Mesenchymal stem cell (in vitro differentiated cells and primary cell): ENCODE measurements around the gene HLA-DPA1.
A peak's percentile ranks its signal among the peaks of the same experiment; 100 is the strongest.

Source experiments
- DNase-seq: peaks from one replicate; pipeline ENCODE4 v3.0.0-alpha.2; 2013
- H2AFZ ChIP-seq: one replicate; pipeline ENCODE4 v1.6.1; 2013; ENCODE audit warnings: low read depth, mild to moderate bottlenecking, control low read depth, inconsistent platforms, low read length, moderate library complexity
- H2AK5ac ChIP-seq: 2 replicates; pipeline ENCODE4 v1.6.1; 2013; ENCODE audit warnings: low read length, moderate library complexity, mild to moderate bottlenecking, inconsistent platforms; ENCODE audit not compliant: severe bottlenecking
- H2BK120ac ChIP-seq: one replicate; pipeline ENCODE4 v1.6.1; 2013; ENCODE audit warnings: low read depth, mild to moderate bottlenecking, inconsistent platforms, low read length, moderate library complexity
- H2BK12ac ChIP-seq, 2 experiments: one replicate each; pipeline ENCODE4 v1.6.1; 2013; ENCODE audit warnings: inconsistent platforms in 2 of 2, low read length in 2 of 2, mild to moderate bottlenecking in 2 of 2, moderate library complexity in 2 of 2, control low read depth in 1 of 2
- H2BK15ac ChIP-seq: one replicate; pipeline ENCODE4 v1.6.1; 2013; ENCODE audit warnings: mild to moderate bottlenecking, low read depth, inconsistent platforms; ENCODE audit not compliant: poor library complexity, severe bottlenecking
- H2BK5ac ChIP-seq: 2 replicates; pipeline ENCODE4 v1.6.1; 2013; ENCODE audit warnings: low read depth, mild to moderate bottlenecking, low read length, control low read depth, inconsistent platforms; ENCODE audit not compliant: poor library complexity, severe bottlenecking
- H3K14ac ChIP-seq, 2 experiments: one replicate each; pipeline ENCODE4 v1.6.1; 2013; ENCODE audit warnings: inconsistent platforms in 2 of 2, low read length in 2 of 2, control low read depth in 1 of 2, mild to moderate bottlenecking in 1 of 2, moderate library complexity in 1 of 2
- H3K18ac ChIP-seq, 2 experiments: one replicate each; pipeline ENCODE4 v1.6.1; 2013; ENCODE audit warnings: inconsistent platforms in 2 of 2, low read length in 2 of 2, control low read depth in 1 of 2, low read depth in 1 of 2, mild to moderate bottlenecking in 1 of 2
- H3K23ac ChIP-seq, 2 experiments: one replicate each; pipeline ENCODE4 v1.6.1; 2013; ENCODE audit warnings: inconsistent platforms in 2 of 2, low read length in 2 of 2, mild to moderate bottlenecking in 2 of 2, moderate library complexity in 2 of 2, control low read depth in 1 of 2
- H3K27ac ChIP-seq: 2 replicates; pipeline ENCODE4 v1.5.1; 2013; ENCODE audit warnings: mild to moderate bottlenecking, moderate library complexity, low read length, control low read depth, inconsistent platforms; ENCODE audit not compliant: poor library complexity, severe bottlenecking
- H3K27me3 ChIP-seq, 2 experiments: 2 replicates each; pipeline versions ENCODE4 v1.6.1 to v1.7.0; 2013; ENCODE audit warnings: low read length in 2 of 2, mild to moderate bottlenecking in 2 of 2, moderate library complexity in 2 of 2, control low read depth in 1 of 2, inconsistent platforms in 1 of 2; ENCODE audit not compliant: control insufficient read depth in 1 of 2, insufficient read depth in 1 of 2
- H3K36me3 ChIP-seq, 2 experiments: 2 replicates each; pipeline versions ENCODE4 v1.6.1 to v1.7.0; 2013; ENCODE audit warnings: low read length in 2 of 2, control low read depth in 1 of 2, inconsistent platforms in 1 of 2, low read depth in 1 of 2, mild to moderate bottlenecking in 1 of 2; ENCODE audit not compliant: insufficient read depth in 2 of 2, control insufficient read depth in 1 of 2
- H3K4ac ChIP-seq, 2 experiments: one replicate each; pipeline ENCODE4 v1.6.1; 2013; ENCODE audit warnings: inconsistent platforms in 2 of 2, low read length in 2 of 2, mild to moderate bottlenecking in 2 of 2, moderate library complexity in 2 of 2, control low read depth in 1 of 2, low read depth in 1 of 2
- H3K4me1 ChIP-seq: 2 replicates; pipeline ENCODE4 v1.6.1; 2013; ENCODE audit warnings: low read depth, low read length, control low read depth; ENCODE audit not compliant: control insufficient read depth, insufficient read depth
- H3K4me2 ChIP-seq: 2 replicates; pipeline ENCODE4 v1.6.1; 2013; ENCODE audit warnings: low read length, mild to moderate bottlenecking, inconsistent platforms; ENCODE audit not compliant: poor library complexity, severe bottlenecking
- H3K4me3 ChIP-seq, 2 experiments: 2 replicates each; pipeline versions ENCODE4 v1.5.1 to v1.7.0; 2013; ENCODE audit warnings: low read length in 2 of 2, mild to moderate bottlenecking in 2 of 2, control low read depth in 1 of 2, low read depth in 1 of 2; ENCODE audit not compliant: insufficient read depth in 1 of 2
- H3K79me1 ChIP-seq: replicated peaks from 2 replicates; pipeline ENCODE4 v1.6.1; 2013; ENCODE audit warnings: mild to moderate bottlenecking, control low read depth, low read length, inconsistent platforms; ENCODE audit not compliant: poor library complexity, severe bottlenecking
- H3K9ac ChIP-seq: 2 replicates; pipeline ENCODE4 v1.7.0; 2013; ENCODE audit warnings: mild to moderate bottlenecking, low read length, moderate library complexity
- H3K9me3 ChIP-seq: 2 replicates; pipeline ENCODE4 v1.7.0; 2013; ENCODE audit warnings: mild to moderate bottlenecking, low read length; ENCODE audit not compliant: control insufficient read depth
- H4K8ac ChIP-seq: one replicate; pipeline ENCODE4 v1.6.1; 2013; ENCODE audit warnings: inconsistent platforms, mild to moderate bottlenecking, low read length, moderate library complexity
- H4K91ac ChIP-seq: one replicate; pipeline ENCODE4 v1.6.1; 2013; ENCODE audit warnings: mild to moderate bottlenecking, low read length, inconsistent platforms
- WGBS: methylation state at CpG from one replicate; pipeline ENCODE4 v1.1.7; 2013; ENCODE audit warnings: mixed read lengths; 5-methylcytosine and 5-hydroxymethylcytosine counted together

The HLA-DPA1 gene

GRCh38 chr6:33075568-33076405, 2.3 kb upstream of the HLA-DPA1 start, which contains the start of gene HLA-DPB1:
Gene HLA-DPB1, plus strand, starts transcription at chr6:33075990. Its CDS starts 52 bp downstream, at chr6:33076042.
- peak; percentile 75 for DNase-seq
- WGBS = 87% methylated on average over 10 of the region's 10 CpGs

GRCh38 chr6:33075208-33075567, 1.7 kb upstream of the HLA-DPA1 start:
- no peak overlapping the region for H3K4me2 ChIP-seq
- no peaks in the 10 kb centered on the region for H3K79me1 ChIP-seq
- WGBS = 74% methylated on average over 3 of the region's 4 CpGs
- H2AK5ac ChIP-seq = no peak overlapping the region
- H3K18ac ChIP-seq = no peak overlapping the region
- H3K14ac ChIP-seq = no peak overlapping the region
- H3K36me3 ChIP-seq = peaks cover 0 to 7% of the 10 kb centered on the region in 2 experiments
- no peak overlapping the region for H3K4me3 ChIP-seq
- no peaks in the 10 kb centered on the region for H3K9me3 ChIP-seq
- H3K27me3 ChIP-seq = peaks cover 0 to 8% of the 10 kb centered on the region in 2 experiments
- no peak overlapping the region for H4K8ac ChIP-seq
- no peak overlapping the region for H3K27ac ChIP-seq
- H2BK15ac ChIP-seq = no peak overlapping the region
- no peak overlapping the region for H2AFZ ChIP-seq
- no peak overlapping the region for H3K23ac ChIP-seq
- no peak overlapping the region for H2BK120ac ChIP-seq
- H2BK5ac ChIP-seq = no peak overlapping the region
- no peak overlapping the region for H4K91ac ChIP-seq
- H3K4me1 ChIP-seq = no peaks in the 10 kb centered on the region
- H3K9ac ChIP-seq = peak overlapping the region; percentile 29
- DNase-seq = no peak
- H3K4ac ChIP-seq = no peak overlapping the region
- no peak overlapping the region for H2BK12ac ChIP-seq

More at GRCh38 chr6:33075568-33076405, 2.3 kb upstream of the HLA-DPA1 start, which contains the start of gene HLA-DPB1:
- H3K4me1 ChIP-seq = peaks cover 3% of the 10 kb centered on the region
- H2AFZ ChIP-seq = no peak within 1 kb of the TSS
- no peak within 1 kb of the TSS for H3K4ac ChIP-seq
- H3K79me1 ChIP-seq = no peaks in the 10 kb centered on the region
- no peak within 1 kb of the TSS for H2BK5ac ChIP-seq
- H3K27me3 ChIP-seq = peaks cover 0 to 8% of the 10 kb centered on the region in 2 experiments
- H3K27ac ChIP-seq = no peak within 1 kb of the TSS
- no peak within 1 kb of the TSS for H4K91ac ChIP-seq
- no peak within 1 kb of the TSS for H2BK12ac ChIP-seq
- H2AK5ac ChIP-seq = no peak within 1 kb of the TSS
- H4K8ac ChIP-seq = no peak within 1 kb of the TSS
- no peak within 1 kb of the TSS for H3K23ac ChIP-seq
- H3K36me3 ChIP-seq = peaks cover 0 to 4% of the 10 kb centered on the region in 2 experiments
- H2BK15ac ChIP-seq = no peak within 1 kb of the TSS
- H3K14ac ChIP-seq = no peak within 1 kb of the TSS
- no peak within 1 kb of the TSS for H3K18ac ChIP-seq
- peak within 1 kb of the TSS; percentile 29 for H3K9ac ChIP-seq
- H2BK120ac ChIP-seq = no peak within 1 kb of the TSS
- no peak within 1 kb of the TSS for H3K4me2 ChIP-seq
- no peaks in the 10 kb centered on the region for H3K9me3 ChIP-seq
- peak within 1 kb of the TSS in 1 of 2 experiments; percentile 60 for H3K4me3 ChIP-seq

DNA sequence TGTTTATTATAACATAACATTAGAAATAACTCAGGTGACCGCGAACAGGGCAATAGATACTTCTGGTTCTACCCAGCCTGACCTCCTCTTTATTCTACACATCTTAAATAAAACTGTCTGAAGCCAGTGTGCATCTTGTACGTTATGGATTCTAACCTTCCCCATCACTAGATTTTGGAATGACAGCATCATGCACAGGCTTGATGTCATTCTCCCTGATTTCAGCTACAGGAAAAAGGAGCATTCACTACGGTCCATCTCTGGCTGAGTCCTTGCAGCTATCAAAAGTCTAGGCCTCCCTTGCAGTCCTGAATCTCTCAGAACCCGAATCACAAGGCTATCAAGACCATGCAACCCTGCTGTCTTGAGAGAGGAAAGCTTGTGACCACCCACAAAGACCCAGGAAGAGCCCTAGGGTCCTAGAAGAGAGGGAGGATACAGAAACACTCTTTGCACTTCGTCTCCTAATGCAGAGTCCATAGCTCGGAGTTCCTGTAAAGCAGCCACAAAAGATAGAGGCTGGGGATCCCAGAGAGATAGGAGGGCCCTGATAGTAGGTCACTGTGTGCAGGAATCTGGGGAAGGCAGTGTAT, 845 bp downstream of the HLA-DPA1 start:
- Histone ChIP-seq H4K8ac (no peak overlapping the region), H2BK120ac (no peak overlapping the region), H2AFZ (no peak overlapping the region), H3K4me2 (no peak overlapping the region), H2AK5ac (no peak overlapping the region), H3K18ac (no peak overlapping the region), H3K27me3 (peaks cover 0 to 8% of the 10 kb centered on the region in 2 experiments), H2BK5ac (no peak overlapping the region), H3K4me3 (peak overlapping the region in 1 of 2 experiments; percentile 79), H3K23ac (no peak overlapping the region), H3K9me3 (no peaks in the 10 kb centered on the region), H2BK15ac (no peak overlapping the region), H4K91ac (no peak overlapping the region), H3K4me1 (no peaks in the 10 kb centered on the region), H3K9ac (peak overlapping the region; percentile 91), H3K27ac (no peak overlapping the region), H3K36me3 (peaks cover 0 to 33% of the 10 kb centered on the region in 2 experiments), H2BK12ac (no peak overlapping the region), H3K4ac (no peak overlapping the region), H3K79me1 (no peaks in the 10 kb centered on the region), H3K14ac (no peak overlapping the region)
- 82% methylated on average over 7 of the region's 7 CpGs for WGBS
- DNase-seq = no peak

DNA sequence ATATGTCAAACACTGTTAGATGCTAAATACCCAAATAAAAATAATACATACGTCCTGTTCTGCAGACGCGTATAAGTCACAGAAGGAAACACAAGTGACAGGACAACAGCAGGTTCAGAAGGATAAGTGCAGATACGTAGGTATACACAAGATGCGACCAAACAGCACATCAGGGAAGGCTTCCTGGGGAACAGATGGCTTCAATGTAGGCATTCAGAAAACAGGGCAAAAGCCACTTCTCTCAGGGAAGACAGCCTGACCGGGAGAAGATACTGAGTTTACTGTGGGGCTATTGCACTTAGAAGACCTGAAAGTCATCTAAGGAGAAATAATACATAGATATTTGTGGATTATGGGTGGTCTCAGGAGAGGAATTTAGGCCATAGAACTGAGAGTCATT, 1.9 kb downstream of the HLA-DPA1 start:
- Histone ChIP-seq H3K4ac (no peak overlapping the region), H3K9me3 (no peaks in the 10 kb centered on the region), H3K36me3 (peaks cover 0 to 43% of the 10 kb centered on the region in 2 experiments), H3K27me3 (peaks cover 0 to 8% of the 10 kb centered on the region in 2 experiments), H2BK12ac (no peak overlapping the region), H3K4me1 (no peaks in the 10 kb centered on the region), H3K18ac (no peak overlapping the region), H2BK5ac (no peak overlapping the region), H2AFZ (no peak overlapping the region), H2BK120ac (no peak overlapping the region), H3K9ac (no peak overlapping the region), H2AK5ac (no peak overlapping the region), H3K79me1 (no peaks in the 10 kb centered on the region), H3K27ac (no peak overlapping the region), H3K23ac (no peak overlapping the region), H3K14ac (no peak overlapping the region), H3K4me3 (no peak overlapping the region), H3K4me2 (no peak overlapping the region), H4K91ac (no peak overlapping the region), H4K8ac (no peak overlapping the region), H2BK15ac (no peak overlapping the region)
- no peak for DNase-seq
- 90% methylated on average over 6 of the region's 6 CpGs for WGBS
